HG03280 (cell line): ENCODE measurements around the gene WDFY4.

Experiments used
- ATAC-seq: cut with Tn5 transposase; IDR thresholded peaks from one replicate; pipeline ENCODE4 v1.9.1; 2021; ENCODE audit warnings: mild to moderate bottlenecking, moderate library complexity; ENCODE audit not compliant: unreplicated experiment

WDFY4 gene

GRCh38 chr10:48684463-48684791 is 246 bp upstream of the WDFY4 start:
- peak; percentile 11 for ATAC-seq

- ATAC-seq = no peak
Measured at GRCh38 chr10:48685731-48686130, 1.1 kb downstream of the WDFY4 start.

- no peak for ATAC-seq
Measured at GRCh38 chr10:48690791-48691660, 6.4 kb downstream of the WDFY4 start.

GRCh38 chr10:48691812-48692528 is 7.3 kb downstream of the WDFY4 start:
- ATAC-seq = no peak

- no peak for ATAC-seq
Measured at GRCh38 chr10:48692748-48693147, 8.1 kb downstream of the WDFY4 start.

- ATAC-seq = no peak
Measured at GRCh38 chr10:48693206-48693605, 8.5 kb downstream of the WDFY4 start.

GRCh38 chr10:48694371-48695030 is 9.8 kb downstream of the WDFY4 start:
- no peak for ATAC-seq

- ATAC-seq = no peak
Measured at GRCh38 chr10:48695636-48696534, 11.2 kb downstream of the WDFY4 start.

GRCh38 chr10:48696535-48696873 is 11.8 kb downstream of the WDFY4 start:
- no peak for ATAC-seq

GRCh38 chr10:48697091-48697490 is 12.4 kb downstream of the WDFY4 start:
- ATAC-seq = no peak

- ATAC-seq = no peak
Measured at GRCh38 chr10:48697821-48698764, 13.4 kb downstream of the WDFY4 start.

GRCh38 chr10:48699011-48699627 is 14.4 kb downstream of the WDFY4 start:
- no peak for ATAC-seq

- no peak for ATAC-seq
Measured at GRCh38 chr10:48700071-48700470, 15.4 kb downstream of the WDFY4 start.

- ATAC-seq = no peak
Measured at GRCh38 chr10:48700493-48700892, 15.8 kb downstream of the WDFY4 start.

GRCh38 chr10:48701139-48701901 is 16.6 kb downstream of the WDFY4 start:
- no peak for ATAC-seq

GRCh38 chr10:48701941-48702340 is 17.3 kb downstream of the WDFY4 start:
- ATAC-seq = no peak

- ATAC-seq = no peak
Measured at GRCh38 chr10:48703531-48704122, 19.0 kb downstream of the WDFY4 start.

GRCh38 chr10:48704156-48704555 is 19.5 kb downstream of the WDFY4 start:
- no peak for ATAC-seq
